ENCODE data around the gene PTGDS. TPM values are rescaled to one million over a fixed set of nuclear protein-coding genes. Genes with fewer than 3 reads are reported as not detected.

The PTGDS gene
- total RNA-seq, 1 experiment from 2014 or later, result 1.1 TPM

DNA sequence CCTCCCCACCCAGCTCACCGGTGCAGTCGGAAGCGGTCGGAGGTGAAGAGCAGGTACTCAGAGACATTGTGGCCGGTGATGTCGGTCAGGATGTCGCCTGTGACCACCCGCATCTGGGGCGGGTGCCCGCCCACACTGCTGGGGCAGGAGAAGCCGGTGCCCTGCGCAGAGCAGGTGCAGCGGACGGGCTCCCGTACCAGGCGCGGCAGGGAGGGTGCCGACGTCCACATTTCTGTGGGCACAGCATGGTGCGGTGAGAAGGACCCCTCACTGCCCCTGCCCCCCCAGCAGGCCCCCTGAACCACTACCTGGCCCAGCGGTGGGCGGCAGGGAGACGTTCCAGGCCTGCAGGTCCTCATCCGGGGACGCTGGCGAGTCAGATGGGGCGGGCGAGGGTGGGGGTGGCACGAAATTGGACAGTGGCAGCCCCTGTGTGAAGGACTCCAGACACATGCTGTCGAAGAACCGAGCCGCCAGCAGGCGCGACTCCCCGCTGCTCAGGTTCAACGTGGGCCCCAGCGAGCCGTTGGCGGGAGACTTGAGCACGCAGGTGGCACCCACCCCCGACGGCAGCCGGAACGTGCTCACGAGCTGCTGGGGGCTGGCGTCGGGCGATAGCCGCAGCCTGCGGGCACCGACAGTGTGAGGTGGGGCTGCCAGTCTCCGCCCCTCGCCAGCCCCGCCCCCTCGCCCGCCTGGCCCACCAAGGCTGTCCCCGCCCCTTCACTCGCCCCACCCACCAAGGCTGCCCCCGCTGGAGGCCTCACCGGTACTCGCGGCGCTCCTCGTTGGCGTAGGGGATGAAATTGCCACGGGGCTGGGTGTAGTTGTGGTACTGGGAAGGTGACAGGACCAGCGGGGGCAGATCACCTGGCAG is 35.6 kb downstream of the PTGDS start:
- BruUV-seq (replicated peaks), result no TSS peak
- Mint-ChIP-seq H3K4me1 (ENCODE audit: insufficient read depth, unreplicated experiment) (no peaks in the 10 kb centered on the region), H3K36me3 (ENCODE audit: insufficient read depth, unreplicated experiment) (peaks cover 23% of the 10 kb centered on the region), H3K27me3 (ENCODE audit: insufficient read depth, unreplicated experiment) (no peaks in the 10 kb centered on the region), H3K9me3 (ENCODE audit: unreplicated experiment) (no peaks in the 10 kb centered on the region), H3K27ac (ENCODE audit: low read depth, unreplicated experiment) (no peak overlapping the region), H3K4me3 (ENCODE audit: unreplicated experiment) (no peak overlapping the region)
- TF ChIP-seq, protein P1, sequence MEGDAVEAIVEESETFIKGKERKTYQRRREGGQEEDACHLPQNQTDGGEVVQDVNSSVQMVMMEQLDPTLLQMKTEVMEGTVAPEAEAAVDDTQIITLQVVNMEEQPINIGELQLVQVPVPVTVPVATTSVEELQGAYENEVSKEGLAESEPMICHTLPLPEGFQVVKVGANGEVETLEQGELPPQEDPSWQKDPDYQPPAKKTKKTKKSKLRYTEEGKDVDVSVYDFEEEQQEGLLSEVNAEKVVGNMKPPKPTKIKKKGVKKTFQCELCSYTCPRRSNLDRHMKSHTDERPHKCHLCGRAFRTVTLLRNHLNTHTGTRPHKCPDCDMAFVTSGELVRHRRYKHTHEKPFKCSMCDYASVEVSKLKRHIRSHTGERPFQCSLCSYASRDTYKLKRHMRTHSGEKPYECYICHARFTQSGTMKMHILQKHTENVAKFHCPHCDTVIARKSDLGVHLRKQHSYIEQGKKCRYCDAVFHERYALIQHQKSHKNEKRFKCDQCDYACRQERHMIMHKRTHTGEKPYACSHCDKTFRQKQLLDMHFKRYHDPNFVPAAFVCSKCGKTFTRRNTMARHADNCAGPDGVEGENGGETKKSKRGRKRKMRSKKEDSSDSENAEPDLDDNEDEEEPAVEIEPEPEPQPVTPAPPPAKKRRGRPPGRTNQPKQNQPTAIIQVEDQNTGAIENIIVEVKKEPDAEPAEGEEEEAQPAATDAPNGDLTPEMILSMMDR (IDR thresholded peaks at IDR 0.05; ENCODE audit: unreplicated experiment), result no peak
- intact Hi-C loops (cut with micrococcal nuclease), result no loop called here
- ChIA-PET CTCF (no interaction called here), POLR2A (no interaction called here)
- DNase-seq (ENCODE audit: unreplicated experiment), result no peak

DNA sequence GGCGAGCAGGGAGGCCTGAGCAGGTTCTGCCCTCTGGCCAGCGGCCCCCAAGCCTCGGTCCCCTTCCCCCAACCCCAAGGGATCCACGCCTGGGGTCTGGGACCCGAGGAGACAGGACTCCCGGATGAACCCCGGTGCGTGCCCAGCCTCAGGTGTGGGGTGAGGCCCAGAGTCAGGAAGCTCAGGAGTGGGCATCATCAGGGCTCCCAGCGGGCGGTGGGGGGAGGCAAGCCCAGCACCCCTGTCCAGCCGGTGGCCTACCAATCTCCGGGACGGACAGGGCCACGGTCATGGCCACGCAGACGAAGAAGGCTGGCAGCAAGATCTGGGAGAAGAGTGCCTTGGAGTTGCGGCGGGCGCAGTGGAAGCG is 36.3 kb downstream of the PTGDS start:
- Mint-ChIP-seq H3K36me3 (ENCODE audit: insufficient read depth, unreplicated experiment) (peaks cover 23% of the 10 kb centered on the region), H3K4me1 (ENCODE audit: insufficient read depth, unreplicated experiment) (no peaks in the 10 kb centered on the region), H3K27me3 (ENCODE audit: insufficient read depth, unreplicated experiment) (no peaks in the 10 kb centered on the region), H3K27ac (ENCODE audit: low read depth, unreplicated experiment) (no peak overlapping the region), H3K4me3 (ENCODE audit: unreplicated experiment) (no peak overlapping the region), H3K9me3 (ENCODE audit: unreplicated experiment) (no peaks in the 10 kb centered on the region)
- TF ChIP-seq, protein P1 (IDR thresholded peaks at IDR 0.05; ENCODE audit: unreplicated experiment), result no peak
- DNase-seq (ENCODE audit: unreplicated experiment), result no peak
- no TSS peak for BruUV-seq (replicated peaks)
- intact Hi-C loops (cut with micrococcal nuclease), result no loop called here
- CTCF ChIA-PET, result no interaction called here
- POLR2A ChIA-PET, result no interaction called here

DNA sequence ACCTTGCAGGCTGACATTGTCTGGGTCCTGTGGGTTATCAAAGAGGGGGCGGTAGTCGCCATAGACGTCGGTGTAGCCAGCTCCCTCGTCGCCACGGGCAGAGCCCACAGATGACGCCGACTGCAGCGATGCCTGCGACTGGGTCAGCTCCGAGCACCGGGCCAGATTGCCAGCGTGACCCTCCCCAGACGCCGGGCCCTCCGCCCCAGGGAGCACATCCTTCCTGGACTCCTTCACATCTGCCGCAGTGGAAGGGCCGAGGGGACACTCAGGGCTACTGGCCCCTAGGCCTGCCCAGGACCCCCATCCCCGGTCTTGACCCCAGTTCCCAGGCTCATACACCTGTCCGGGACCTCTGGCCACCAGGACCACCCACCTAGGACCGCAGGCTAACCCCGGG is 36.9 kb downstream of the PTGDS start:
- TF ChIP-seq, protein P1 (IDR thresholded peaks at IDR 0.05; ENCODE audit: unreplicated experiment), result no peak
- intact Hi-C loops (cut with micrococcal nuclease), result no loop called here
- POLR2A ChIA-PET, result no interaction called here
- H3K36me3 Mint-ChIP-seq (ENCODE audit: insufficient read depth, unreplicated experiment), result peaks cover 23% of the 10 kb centered on the region
- no TSS peak for BruUV-seq (replicated peaks)
- no peak overlapping the region for H3K27ac Mint-ChIP-seq (ENCODE audit: low read depth, unreplicated experiment)
- H3K9me3 Mint-ChIP-seq (ENCODE audit: unreplicated experiment), result no peaks in the 10 kb centered on the region
- H3K4me3 Mint-ChIP-seq (ENCODE audit: unreplicated experiment), result no peak overlapping the region
- CTCF ChIA-PET, result interaction anchor here (1.8 kb wide), 1 partner anchor 16 kb away, joined by 6 read pairs; no protein-coding TSS in a partner anchor
- H3K27me3 Mint-ChIP-seq (ENCODE audit: insufficient read depth, unreplicated experiment), result no peaks in the 10 kb centered on the region
- no peaks in the 10 kb centered on the region for H3K4me1 Mint-ChIP-seq (ENCODE audit: insufficient read depth, unreplicated experiment)
- no peak for DNase-seq (ENCODE audit: unreplicated experiment)

DNA sequence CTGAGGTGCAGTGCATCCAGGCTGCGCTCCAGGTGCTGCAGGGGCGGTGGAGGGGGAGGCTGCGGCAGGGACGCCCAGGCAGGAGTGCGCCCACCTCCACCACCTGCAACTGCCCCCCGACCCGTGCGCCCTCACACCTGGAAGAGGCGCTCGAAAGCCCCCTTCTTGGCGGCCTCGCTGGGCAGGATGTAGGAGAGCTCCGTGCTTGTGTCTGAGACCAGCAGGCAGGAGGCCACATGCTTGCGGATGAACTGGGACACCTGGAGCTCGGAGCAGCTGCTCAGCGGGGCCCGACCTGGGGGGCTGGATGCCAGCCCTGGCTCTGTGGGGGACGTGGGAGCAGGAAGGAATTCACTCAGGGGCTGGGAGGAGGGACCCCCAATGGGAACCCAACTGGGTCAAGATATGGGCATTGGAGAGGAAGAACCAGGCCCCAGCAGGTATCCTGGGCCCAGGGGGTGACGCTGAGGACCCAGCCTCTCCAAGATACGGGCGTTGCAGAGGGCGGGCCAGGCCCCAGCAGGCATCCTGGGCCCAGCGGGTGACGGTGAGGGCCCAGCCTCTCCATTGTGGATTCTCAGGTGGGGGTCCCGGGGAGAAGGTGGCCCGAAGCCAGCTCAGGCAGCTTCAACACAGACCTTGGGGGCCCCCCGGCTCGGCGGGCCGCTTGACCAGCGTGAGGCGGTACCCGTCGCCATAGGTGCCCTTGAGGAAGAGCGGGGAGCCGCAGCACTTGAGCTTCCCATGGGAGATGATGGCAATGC is 37.7 kb downstream of the PTGDS start:
- CTCF ChIA-PET, result interaction anchor here (0.5 to 1.8 kb wide), 2 partner anchors 15 to 24 kb away, joined by 4 to 6 read pairs; no protein-coding TSS in a partner anchor
- Mint-ChIP-seq H3K9me3 (ENCODE audit: unreplicated experiment) (no peaks in the 10 kb centered on the region), H3K27me3 (ENCODE audit: insufficient read depth, unreplicated experiment) (no peaks in the 10 kb centered on the region), H3K4me3 (ENCODE audit: unreplicated experiment) (no peak overlapping the region), H3K36me3 (ENCODE audit: insufficient read depth, unreplicated experiment) (peaks cover 23% of the 10 kb centered on the region), H3K27ac (ENCODE audit: low read depth, unreplicated experiment) (no peak overlapping the region), H3K4me1 (ENCODE audit: insufficient read depth, unreplicated experiment) (no peaks in the 10 kb centered on the region)
- POLR2A ChIA-PET, result no interaction called here
- no peak for DNase-seq (ENCODE audit: unreplicated experiment)
- BruUV-seq (replicated peaks), result no TSS peak
- TF ChIP-seq, protein P1 (IDR thresholded peaks at IDR 0.05; ENCODE audit: unreplicated experiment), result no peak
- intact Hi-C loops (cut with micrococcal nuclease), result no loop called here
